Left lung (tissue), 14 donors: Measurements from ENCODE around the gene TRIM31. TPM values are rescaled to one million over a fixed set of nuclear protein-coding genes. Genes with fewer than 3 reads are reported as not detected.

Source experiments
- ATAC-seq: fragments of 200-7000 bp; cut with Tn5 transposase; one replicate; pipeline ENCODE4 v1.9.1; 2020; ENCODE audit warnings: moderate library complexity
- DNase-seq, 4 donors: peaks; one replicate each; pipeline ENCODE4 v3.0.0-alpha.2; 2013 to 2020
- H3K27ac ChIP-seq, 2 donors: fragments of 200-600 bp; sonication (generic) in 1 of 2; one replicate each; pipeline versions ENCODE4 v1.5.0 to v1.8.0; 2020 to 2021
- H3K27me3 ChIP-seq, 2 donors: fragments of 200-600 bp; sonication (generic) in 1 of 2; one replicate each; pipeline versions ENCODE4 v1.5.0 to v1.8.0; 2020 to 2021
- H3K36me3 ChIP-seq, 2 donors: fragments of 200-600 bp; sonication (generic) in 1 of 2; one replicate each; pipeline versions ENCODE4 v1.5.0 to v1.8.0; 2020 to 2021
- H3K4me1 ChIP-seq, 2 donors: fragments of 200-600 bp; one replicate each; pipeline ENCODE4 v1.8.0; 2021
- H3K4me3 ChIP-seq, 2 donors: fragments of 200-600 bp; sonication (generic) in 1 of 2; one replicate each; pipeline versions ENCODE4 v1.5.0 to v1.8.0; 2020 to 2021; ENCODE audit warnings: mild to moderate bottlenecking in 1 of 2
- H3K9me3 ChIP-seq, 2 donors: fragments of 200-600 bp; sonication (generic) in 1 of 2; one replicate each; pipeline versions ENCODE4 v1.5.0 to v1.8.0; 2020 to 2021
- intact Hi-C, 2 donors: fragments of 100-400 bp; cut with DNase I; formaldehyde crosslinking; loops; one replicate each; pipeline versions ENCODE4 v1.11.2 to v1.14.2; 2022
- long read RNA-seq, 12 donors: library from polyadenylated mRNA in 2 of 12; unstranded in 2 of 12; transcript quantifications; one replicate each; pipeline ENCODE4 v2.0.0 and lab custom pipeline, GENCODE V29; 2019 to 2026
- polyA plus RNA-seq, 6 donors: library from polyadenylated mRNA; unstranded; fragments of 120-200 nt; gene quantifications; one replicate each; pipeline ENCODE4 v1.2.1, GENCODE V29; 2013; ENCODE audit not compliant: insufficient read length in 6 of 6
- total RNA-seq, 2 donors: library from RNA; stranded (reverse); fragmentation: NEBNext Ultra II Directional; extraction: Animal tissue kit (Norgen Biotek cat#: 25700); gene quantifications; one replicate each; pipeline ENCODE4 v1.2.1, GENCODE V29; 2021
- TF ChIP-seq, protein P1 (sequence below), 2 donors: fragments of 200-600 bp; sonication (generic) in 1 of 2; IDR thresholded peaks; one replicate each; pipeline versions ENCODE4 v1.5.0 to v1.8.0; 2021; ENCODE audit warnings: antibody characterized with exemption in 2 of 2
- donor health status: DM: no; HTN: yes; CAD: no.
- donor health status: DM: no; HTN: no; CAD: no.

The TRIM31 gene, protein sequence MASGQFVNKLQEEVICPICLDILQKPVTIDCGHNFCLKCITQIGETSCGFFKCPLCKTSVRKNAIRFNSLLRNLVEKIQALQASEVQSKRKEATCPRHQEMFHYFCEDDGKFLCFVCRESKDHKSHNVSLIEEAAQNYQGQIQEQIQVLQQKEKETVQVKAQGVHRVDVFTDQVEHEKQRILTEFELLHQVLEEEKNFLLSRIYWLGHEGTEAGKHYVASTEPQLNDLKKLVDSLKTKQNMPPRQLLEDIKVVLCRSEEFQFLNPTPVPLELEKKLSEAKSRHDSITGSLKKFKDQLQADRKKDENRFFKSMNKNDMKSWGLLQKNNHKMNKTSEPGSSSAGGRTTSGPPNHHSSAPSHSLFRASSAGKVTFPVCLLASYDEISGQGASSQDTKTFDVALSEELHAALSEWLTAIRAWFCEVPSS
- total RNA-seq, result under 1 TPM; 0.39 to 0.99 TPM
- under 1 TPM in 2 of 6 donors, not detected in 4; 0.31 to 0.58 TPM for polyA plus RNA-seq
- long read RNA-seq, donor 1, result 0 reads
- long read RNA-seq, donor 2, result 0 reads
- long read RNA-seq, donor 3, result 0 reads
- long read RNA-seq, donor 4, partial matches to known transcripts, result 1 of 1 reads
- long read RNA-seq, donor 4, other reads (novel, unspliced or antisense), result 0 of 1 reads
- long read RNA-seq, donor 5, result 0 reads
- long read RNA-seq, donor 6, result 0 reads
- long read RNA-seq, donor 7, result 0 reads
- long read RNA-seq, donor 8, result 0 reads
- long read RNA-seq, donor 9, result 0 reads
- long read RNA-seq, donor 10, result 0 reads
- long read RNA-seq, donor 11, result 0 reads
- long read RNA-seq, donor 12, result 0 reads

DNA sequence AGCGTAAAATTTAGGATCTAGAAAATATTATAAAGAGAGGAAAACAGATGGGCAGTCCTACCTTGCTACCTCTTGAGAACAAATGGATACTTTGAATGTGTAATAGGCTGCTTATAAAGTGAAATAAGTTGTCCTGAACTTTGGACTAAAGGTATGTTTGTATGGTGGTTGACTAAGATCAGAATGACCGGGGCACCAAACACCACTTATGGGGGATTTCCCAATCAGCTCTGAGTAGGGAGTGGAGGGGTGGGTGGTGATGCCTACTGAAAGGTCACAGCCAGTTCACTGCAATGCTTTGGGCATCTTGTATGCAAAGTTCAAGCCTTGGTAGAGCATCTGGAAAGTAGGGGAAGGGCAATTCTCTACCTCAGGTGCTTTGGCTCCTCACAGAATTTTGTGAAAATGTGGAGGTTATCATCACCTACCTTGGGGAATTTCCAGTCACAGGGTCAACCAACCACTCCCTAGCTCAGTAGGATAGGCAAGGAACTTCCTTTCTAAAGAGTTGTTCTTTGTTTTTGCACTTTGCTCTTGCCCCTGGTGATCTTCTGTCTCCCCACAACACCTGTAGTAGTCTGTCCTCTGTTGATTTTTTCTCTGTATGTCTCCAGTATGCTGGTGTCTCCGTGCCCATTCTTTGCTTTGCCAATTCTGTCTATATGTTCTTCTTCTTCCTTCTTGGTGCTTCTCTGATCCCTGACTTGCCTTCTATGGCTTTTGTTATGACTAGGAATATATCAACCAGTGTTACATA is at the start of gene TRIM31:
TRIM31 (minus strand) TSS at position 88 of the 757 bp plus-strand sequence. CDS start 285 bp downstream, outside the sequence.
- ATAC-seq, result peak; percentile 62
- TF ChIP-seq, protein P1, sequence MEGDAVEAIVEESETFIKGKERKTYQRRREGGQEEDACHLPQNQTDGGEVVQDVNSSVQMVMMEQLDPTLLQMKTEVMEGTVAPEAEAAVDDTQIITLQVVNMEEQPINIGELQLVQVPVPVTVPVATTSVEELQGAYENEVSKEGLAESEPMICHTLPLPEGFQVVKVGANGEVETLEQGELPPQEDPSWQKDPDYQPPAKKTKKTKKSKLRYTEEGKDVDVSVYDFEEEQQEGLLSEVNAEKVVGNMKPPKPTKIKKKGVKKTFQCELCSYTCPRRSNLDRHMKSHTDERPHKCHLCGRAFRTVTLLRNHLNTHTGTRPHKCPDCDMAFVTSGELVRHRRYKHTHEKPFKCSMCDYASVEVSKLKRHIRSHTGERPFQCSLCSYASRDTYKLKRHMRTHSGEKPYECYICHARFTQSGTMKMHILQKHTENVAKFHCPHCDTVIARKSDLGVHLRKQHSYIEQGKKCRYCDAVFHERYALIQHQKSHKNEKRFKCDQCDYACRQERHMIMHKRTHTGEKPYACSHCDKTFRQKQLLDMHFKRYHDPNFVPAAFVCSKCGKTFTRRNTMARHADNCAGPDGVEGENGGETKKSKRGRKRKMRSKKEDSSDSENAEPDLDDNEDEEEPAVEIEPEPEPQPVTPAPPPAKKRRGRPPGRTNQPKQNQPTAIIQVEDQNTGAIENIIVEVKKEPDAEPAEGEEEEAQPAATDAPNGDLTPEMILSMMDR (IDR thresholded peaks at IDR 0.05), result no peak
- no peaks in the 10 kb centered on the region for H3K4me1 ChIP-seq

DNA sequence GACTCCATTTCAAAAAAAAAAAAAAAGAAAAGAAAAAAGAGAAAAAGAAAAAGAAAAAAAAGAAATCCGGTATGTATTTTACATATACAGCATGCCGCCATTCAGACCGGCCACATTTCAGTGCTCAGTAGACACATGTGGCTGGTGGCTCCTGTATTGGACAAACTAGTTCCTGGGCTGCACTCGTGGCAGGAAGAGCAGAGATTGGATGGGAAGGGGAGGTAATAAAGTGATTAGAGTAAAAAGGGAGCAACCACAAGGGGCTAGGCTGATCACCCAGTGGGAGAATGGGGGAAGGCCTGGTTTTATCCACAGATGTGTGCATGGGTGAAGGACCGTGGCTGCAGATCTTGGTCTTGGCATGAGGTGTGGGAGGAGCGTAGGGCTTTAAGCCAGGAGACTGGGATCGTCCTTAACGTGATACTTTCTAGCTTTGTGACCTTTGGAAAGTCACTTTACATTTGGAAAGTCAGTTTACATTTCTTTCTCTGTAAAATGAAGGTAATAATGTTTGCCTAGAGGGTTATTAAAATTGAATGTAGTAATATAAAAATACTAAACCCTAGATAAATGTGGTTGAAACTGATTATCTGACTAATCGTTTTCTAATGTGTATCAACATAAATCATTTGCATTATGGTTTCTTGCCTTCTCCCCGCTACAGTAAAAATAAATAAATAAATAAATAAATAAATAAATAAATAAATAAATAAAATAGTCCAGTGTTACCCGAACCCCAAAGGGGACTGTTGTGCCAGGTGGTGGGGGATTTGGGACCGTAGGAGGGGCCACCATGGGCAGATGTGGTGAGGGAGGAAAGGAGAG is 49.6 kb upstream of the TRIM31 start:
- H3K4me3 ChIP-seq, result no peak overlapping the region
- TF ChIP-seq, protein P1 (IDR thresholded peaks at IDR 0.05), result no peak
- no peaks in the 10 kb centered on the region for H3K9me3 ChIP-seq
- no peak for DNase-seq
- intact Hi-C loops, result no loop called here
- H3K36me3 ChIP-seq, result no peaks in the 10 kb centered on the region
- no peaks in the 10 kb centered on the region for H3K4me1 ChIP-seq
- H3K27me3 ChIP-seq, result peaks cover 0 to 9% of the 10 kb centered on the region in 2 donors
- no peak overlapping the region for H3K27ac ChIP-seq
- no peak for ATAC-seq

More for the DNA sequence above, at the start of gene TRIM31:
- DNase-seq, result no peak
- intact Hi-C loops, result no loop called here
- Histone ChIP-seq H3K27me3 (peaks cover 17 to 71% of the 10 kb centered on the region in 2 donors), H3K36me3 (no peaks in the 10 kb centered on the region), H3K4me3 (no peak within 1 kb of the TSS), H3K9me3 (no peaks in the 10 kb centered on the region), H3K27ac (no peak within 1 kb of the TSS)

- Histone ChIP-seq H3K27ac (no peak within 1 kb of the TSS), H3K9me3 (no peaks in the 10 kb centered on the region), H3K4me1 (peaks cover 0 to 5% of the 10 kb centered on the region in 2 donors), H3K4me3 (no peak within 1 kb of the TSS), H3K36me3 (no peaks in the 10 kb centered on the region), H3K27me3 (peaks cover 0 to 9% of the 10 kb centered on the region in 2 donors)
- TF ChIP-seq, protein P1 (IDR thresholded peaks at IDR 0.05), result no peak
- ATAC-seq (no peak), DNase-seq (no peak)
- intact Hi-C loops, result no loop called here
Observed at GRCh38 chr6:30160785-30161531, 48.1 kb upstream of the TRIM31 start, which contains the start of gene TRIM10. TRIM10 (minus strand) TSS chr6:30161211; CDS start chr6:30160858, 353 bp downstream.

DNA sequence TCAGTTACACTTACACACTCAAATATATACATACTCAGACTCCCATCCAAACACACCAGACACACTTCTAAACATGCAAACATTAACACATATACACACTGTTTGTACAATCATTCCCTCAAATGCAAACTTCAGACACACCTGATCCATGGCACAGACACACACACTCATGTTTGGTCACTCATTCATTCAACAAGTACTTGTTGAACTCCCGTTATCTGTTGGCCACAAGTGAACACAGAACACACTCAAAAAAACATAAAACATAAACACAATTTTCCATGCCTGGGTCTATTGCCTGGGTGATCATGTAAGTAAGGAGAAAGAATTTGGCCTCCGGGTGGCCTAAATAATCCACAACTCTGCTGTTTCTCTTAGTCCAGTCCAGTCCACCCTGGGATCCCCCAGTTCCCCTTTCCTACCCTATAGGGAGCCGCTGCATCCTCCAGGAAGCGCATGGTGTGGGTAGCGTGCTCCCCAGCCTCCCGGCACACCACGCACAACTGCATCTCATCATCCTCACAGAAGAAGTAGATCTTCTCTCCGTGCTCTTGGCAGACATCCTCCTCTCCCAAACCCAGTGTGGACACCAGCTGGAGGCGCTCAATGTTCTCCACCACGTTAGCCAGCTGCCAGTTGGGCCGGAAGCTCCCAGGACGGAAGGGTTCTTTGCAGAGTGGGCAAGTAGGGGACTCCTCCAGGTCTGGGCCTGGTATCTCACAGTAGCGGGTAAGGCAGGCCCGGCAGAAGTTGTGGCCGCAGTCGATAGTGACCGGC is 47.3 kb upstream of the TRIM31 start:
- no peak overlapping the region for H3K27ac ChIP-seq
- ATAC-seq (no peak), DNase-seq (no peak)
- no peak overlapping the region for H3K4me3 ChIP-seq
- intact Hi-C loops, result no loop called here
- no peaks in the 10 kb centered on the region for H3K9me3 ChIP-seq
- TF ChIP-seq, protein P1 (IDR thresholded peaks at IDR 0.05), result no peak
- peaks cover 0 to 9% of the 10 kb centered on the region in 2 donors for H3K27me3 ChIP-seq
- no peaks in the 10 kb centered on the region for H3K36me3 ChIP-seq
- peaks cover 0 to 5% of the 10 kb centered on the region in 2 donors for H3K4me1 ChIP-seq
